ENCODE measurements around the gene TSPAN17. TPM values are rescaled to one million over a fixed set of nuclear protein-coding genes. Genes with fewer than 3 reads are reported as not detected.
A peak's percentile ranks its signal among the peaks of the same experiment; 100 is the strongest.

The TSPAN17 gene
- polyA plus RNA-seq, 1 experiment: 65.8 TPM

GRCh38 chr5:176646049-176646706 lies 1.1 kb upstream of the TSPAN17 start:
- CTCF ChIA-PET: interaction anchor here (0.8 to 7.4 kb wide), 6 partner anchors 13 to 239 kb away, joined by 3 to 68 read pairs (median 4); partner anchors contain the start of genes EIF4E1B and SNCB
- DNase-seq (ENCODE audit: low read depth): no peak
- POLR2A ChIA-PET: no interaction called here

GRCh38 chr5:176646707-176647029 lies 616 bp upstream of the TSPAN17 start:
- TF ChIP-seq CTCF (IDR thresholded peaks at IDR 0.05; ENCODE audit: insufficient read depth, low read depth, low read length): no peak
- no peaks in the 10 kb centered on the region for H3K36me3 ChIP-seq (ENCODE audit: control insufficient read depth, insufficient read depth, low read length)
- peak overlapping the region; percentile 22 for H3K4me3 ChIP-seq (ENCODE audit: low read depth, low read length)
- ChIA-PET CTCF (interaction anchor here (0.8 to 7.4 kb wide), 6 partner anchors 13 to 240 kb away, joined by 3 to 68 read pairs (median 4); partner anchors contain the start of genes EIF4E1B and SNCB), POLR2A (interaction anchor here (1.0 kb wide), 1 partner anchor 14 kb away, joined by 3 read pairs; no protein-coding TSS in a partner anchor)
- DNase-seq (ENCODE audit: low read depth): no peak
- no peaks in the 10 kb centered on the region for H3K27me3 ChIP-seq (ENCODE audit: control insufficient read depth, insufficient read depth, low read length)

More at GRCh38 chr5:176646049-176646706, 1.1 kb upstream of the TSPAN17 start:
- Histone ChIP-seq H3K36me3 (ENCODE audit: control insufficient read depth, insufficient read depth, low read length) (no peaks in the 10 kb centered on the region), H3K4me3 (ENCODE audit: low read depth, low read length) (no peak overlapping the region), H3K27me3 (ENCODE audit: control insufficient read depth, insufficient read depth, low read length) (no peaks in the 10 kb centered on the region; the same call in 1 of the 2 replicates)
- TF ChIP-seq CTCF (IDR thresholded peaks at IDR 0.05; ENCODE audit: insufficient read depth, low read depth, low read length): no peak

GRCh38 chr5:176647843-176648473 lies 674 bp downstream of the TSPAN17 start:
- no peak for TF ChIP-seq CTCF (IDR thresholded peaks at IDR 0.05; ENCODE audit: insufficient read depth, low read depth, low read length)
- H3K27me3 ChIP-seq (ENCODE audit: control insufficient read depth, insufficient read depth, low read length): no peaks in the 10 kb centered on the region
- ChIA-PET CTCF (interaction anchor here (0.8 to 7.4 kb wide), 3 partner anchors 9 to 74 kb away, joined by 3 to 68 read pairs (median 3); no protein-coding TSS in a partner anchor), POLR2A (no interaction called here)
- H3K36me3 ChIP-seq (ENCODE audit: control insufficient read depth, insufficient read depth, low read length): 0 out of 2 replicates have a peak, but pooled peaks cover 1% of the 10 kb centered on the region
- H3K4me3 ChIP-seq (ENCODE audit: low read depth, low read length): peak overlapping the region; percentile 68
- no peak for DNase-seq (ENCODE audit: low read depth)

- DNase-seq (ENCODE audit: low read depth): no peak
- no peaks in the 10 kb centered on the region for H3K27me3 ChIP-seq (ENCODE audit: control insufficient read depth, insufficient read depth, low read length)
- H3K4me3 ChIP-seq (ENCODE audit: low read depth, low read length): peak overlapping the region; percentile 68
- TF ChIP-seq CTCF (IDR thresholded peaks at IDR 0.05; ENCODE audit: insufficient read depth, low read depth, low read length): no peak
- 0 out of 2 replicates have a peak, but pooled peaks cover 1% of the 10 kb centered on the region for H3K36me3 ChIP-seq (ENCODE audit: control insufficient read depth, insufficient read depth, low read length)
- POLR2A ChIA-PET: no interaction called here
- CTCF ChIA-PET: interaction anchor here (0.8 to 7.4 kb wide), 3 partner anchors 8 to 75 kb away, joined by 3 to 68 read pairs (median 3); no protein-coding TSS in a partner anchor
Measured at GRCh38 chr5:176648474-176649194, 1.4 kb downstream of the TSPAN17 start.
